ENCODE data around the gene IRF1.

IRF1 gene

GRCh38 chr5:132473019-132473531 is 17.5 kb downstream of the IRF1 start:
- DNase-seq, result peak; percentile 69

GRCh38 chr5:132472431-132472830 is 18.1 kb downstream of the IRF1 start:
- no peak for DNase-seq

- DNase-seq, result no peak
Observed at GRCh38 chr5:132471944-132472343, 18.6 kb downstream of the IRF1 start.

- no peak for DNase-seq
Observed at GRCh38 chr5:132471151-132471907, 19.2 kb downstream of the IRF1 start.

GRCh38 chr5:132470596-132470995 is 20.0 kb downstream of the IRF1 start:
- no peak for DNase-seq

- DNase-seq, result no peak
Observed at GRCh38 chr5:132470010-132470392, 20.6 kb downstream of the IRF1 start.

- DNase-seq, result no peak
Observed at GRCh38 chr5:132469380-132470009, 21.1 kb downstream of the IRF1 start.

- no peak for DNase-seq
Observed at GRCh38 chr5:132468656-132469379, 21.8 kb downstream of the IRF1 start.

GRCh38 chr5:132467287-132467984 is 23.1 kb downstream of the IRF1 start:
- DNase-seq, result no peak

- peak; percentile 59 for DNase-seq
Observed at GRCh38 chr5:132466433-132467286, 23.9 kb downstream of the IRF1 start.

GRCh38 chr5:132465059-132465707 is 25.4 kb downstream of the IRF1 start:
- DNase-seq, result no peak

GRCh38 chr5:132464156-132464939 is 26.2 kb downstream of the IRF1 start:
- no peak for DNase-seq

GRCh38 chr5:132463811-132464155 is 26.8 kb downstream of the IRF1 start:
- DNase-seq, result no peak

GRCh38 chr5:132462856-132463745 is 27.5 kb downstream of the IRF1 start:
- DNase-seq, result no peak

GRCh38 chr5:132462333-132462732 is 28.2 kb downstream of the IRF1 start:
- no peak for DNase-seq

GRCh38 chr5:132461569-132462070 is 29.0 kb downstream of the IRF1 start:
- DNase-seq, result no peak

GRCh38 chr5:132460846-132461568 is 29.6 kb downstream of the IRF1 start:
- DNase-seq, result no peak

- DNase-seq, result no peak
Observed at GRCh38 chr5:132459983-132460838, 30.4 kb downstream of the IRF1 start.
